HFF-Myc (cell line): ENCODE results near the gene CYP46A1.
A peak's percentile ranks its signal among the peaks of the same experiment; 100 is the strongest.

Experiments used
- DNase-seq: peaks from one replicate; pipeline ENCODE4 v3.0.0-alpha.2; 2011; ENCODE audit warnings: low read depth; ENCODE audit errors: extremely low read depth
- H3K4me3 ChIP-seq: replicated peaks from 2 replicates; pipeline ENCODE4 v1.5.1; 2011; ENCODE audit warnings: low read depth, mild to moderate bottlenecking, control low read depth, low read length
- TF ChIP-seq, protein P1 (sequence below): IDR thresholded peaks from 2 replicates; pipeline ENCODE4 v1.5.1; 2012; ENCODE audit warnings: mild to moderate bottlenecking, low read depth, low read length, control low read depth; ENCODE audit errors: missing control alignments

CYP46A1 gene

DNA sequence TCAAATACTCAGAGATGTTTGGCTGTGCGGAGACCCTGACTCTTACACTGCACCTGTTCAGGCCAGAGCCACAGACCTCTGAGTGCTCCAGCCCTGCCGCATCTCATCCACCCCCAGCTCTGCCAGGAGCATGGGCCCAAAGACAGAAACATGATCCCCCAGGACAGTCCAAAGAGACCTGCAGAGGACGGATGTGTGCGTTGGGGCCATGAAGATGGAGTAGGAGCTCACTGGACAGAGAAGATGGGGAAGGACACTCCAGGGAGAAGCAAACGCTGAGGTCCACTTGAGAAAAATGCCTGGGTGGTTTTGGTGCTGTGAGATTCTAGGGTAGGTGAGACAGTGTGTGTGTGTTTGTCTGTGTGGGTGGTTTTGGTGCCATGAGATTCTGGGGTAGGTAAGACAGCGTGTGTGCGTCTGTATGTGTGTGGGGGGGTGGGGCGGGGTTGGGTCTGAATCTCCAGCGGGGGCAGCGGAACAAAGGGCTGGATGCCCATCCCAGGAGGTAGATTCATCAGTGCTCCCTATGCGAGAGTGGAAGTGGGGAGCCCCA, 40.0 kb upstream of the CYP46A1 start:
- TF ChIP-seq, protein P1, sequence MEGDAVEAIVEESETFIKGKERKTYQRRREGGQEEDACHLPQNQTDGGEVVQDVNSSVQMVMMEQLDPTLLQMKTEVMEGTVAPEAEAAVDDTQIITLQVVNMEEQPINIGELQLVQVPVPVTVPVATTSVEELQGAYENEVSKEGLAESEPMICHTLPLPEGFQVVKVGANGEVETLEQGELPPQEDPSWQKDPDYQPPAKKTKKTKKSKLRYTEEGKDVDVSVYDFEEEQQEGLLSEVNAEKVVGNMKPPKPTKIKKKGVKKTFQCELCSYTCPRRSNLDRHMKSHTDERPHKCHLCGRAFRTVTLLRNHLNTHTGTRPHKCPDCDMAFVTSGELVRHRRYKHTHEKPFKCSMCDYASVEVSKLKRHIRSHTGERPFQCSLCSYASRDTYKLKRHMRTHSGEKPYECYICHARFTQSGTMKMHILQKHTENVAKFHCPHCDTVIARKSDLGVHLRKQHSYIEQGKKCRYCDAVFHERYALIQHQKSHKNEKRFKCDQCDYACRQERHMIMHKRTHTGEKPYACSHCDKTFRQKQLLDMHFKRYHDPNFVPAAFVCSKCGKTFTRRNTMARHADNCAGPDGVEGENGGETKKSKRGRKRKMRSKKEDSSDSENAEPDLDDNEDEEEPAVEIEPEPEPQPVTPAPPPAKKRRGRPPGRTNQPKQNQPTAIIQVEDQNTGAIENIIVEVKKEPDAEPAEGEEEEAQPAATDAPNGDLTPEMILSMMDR = no peak
- no peak overlapping the region for H3K4me3 ChIP-seq
- no peak for DNase-seq

DNA sequence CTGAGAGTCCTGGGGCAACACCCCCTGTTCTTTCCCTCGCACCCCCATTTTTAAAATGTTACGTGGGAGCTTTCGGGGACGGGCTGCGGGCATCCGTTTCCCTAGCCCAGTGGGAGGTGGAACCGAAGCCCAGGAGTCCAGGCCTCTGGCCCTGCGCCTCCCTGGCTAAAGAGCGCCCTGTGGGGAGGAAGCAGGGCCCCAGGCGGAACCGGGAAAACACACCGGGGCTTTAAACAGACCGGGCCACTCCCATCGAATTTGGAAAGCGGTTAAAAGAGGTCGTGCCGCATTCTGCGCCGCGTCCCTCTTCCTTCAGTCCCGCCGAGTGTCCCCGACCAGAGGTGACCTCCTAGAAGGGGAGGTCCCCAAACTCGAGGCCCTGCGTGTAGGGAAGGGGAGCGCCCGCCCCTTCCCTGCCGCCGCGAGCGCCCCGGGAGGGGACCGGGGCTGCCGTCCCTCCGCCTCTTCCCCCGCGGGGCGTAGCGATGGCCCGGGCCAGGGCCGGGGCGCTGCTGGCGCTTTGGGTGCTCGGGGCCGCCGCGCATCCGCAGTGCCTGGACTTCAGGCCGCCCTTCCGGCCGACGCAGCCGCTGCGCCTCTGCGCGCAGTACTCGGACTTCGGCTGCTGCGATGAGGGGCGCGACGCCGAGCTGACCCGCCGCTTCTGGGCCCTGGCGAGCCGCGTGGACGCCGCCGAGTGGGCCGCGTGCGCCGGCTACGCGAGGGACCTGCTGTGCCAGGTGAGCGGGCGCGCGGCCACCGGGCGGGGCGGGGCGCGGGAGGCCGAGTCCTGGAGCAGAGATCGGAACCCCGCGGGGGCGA, 39.2 kb upstream of the CYP46A1 start, which contains the start of gene HHIPL1:
Gene HHIPL1 (plus strand): TSS at position 407 of the 822 bp plus-strand sequence. CDS start 79 bp downstream, at position 486.
- TF ChIP-seq, protein P1 = no peak
- no peak for DNase-seq
- H3K4me3 ChIP-seq = peak within 1 kb of the TSS; percentile 19

DNA sequence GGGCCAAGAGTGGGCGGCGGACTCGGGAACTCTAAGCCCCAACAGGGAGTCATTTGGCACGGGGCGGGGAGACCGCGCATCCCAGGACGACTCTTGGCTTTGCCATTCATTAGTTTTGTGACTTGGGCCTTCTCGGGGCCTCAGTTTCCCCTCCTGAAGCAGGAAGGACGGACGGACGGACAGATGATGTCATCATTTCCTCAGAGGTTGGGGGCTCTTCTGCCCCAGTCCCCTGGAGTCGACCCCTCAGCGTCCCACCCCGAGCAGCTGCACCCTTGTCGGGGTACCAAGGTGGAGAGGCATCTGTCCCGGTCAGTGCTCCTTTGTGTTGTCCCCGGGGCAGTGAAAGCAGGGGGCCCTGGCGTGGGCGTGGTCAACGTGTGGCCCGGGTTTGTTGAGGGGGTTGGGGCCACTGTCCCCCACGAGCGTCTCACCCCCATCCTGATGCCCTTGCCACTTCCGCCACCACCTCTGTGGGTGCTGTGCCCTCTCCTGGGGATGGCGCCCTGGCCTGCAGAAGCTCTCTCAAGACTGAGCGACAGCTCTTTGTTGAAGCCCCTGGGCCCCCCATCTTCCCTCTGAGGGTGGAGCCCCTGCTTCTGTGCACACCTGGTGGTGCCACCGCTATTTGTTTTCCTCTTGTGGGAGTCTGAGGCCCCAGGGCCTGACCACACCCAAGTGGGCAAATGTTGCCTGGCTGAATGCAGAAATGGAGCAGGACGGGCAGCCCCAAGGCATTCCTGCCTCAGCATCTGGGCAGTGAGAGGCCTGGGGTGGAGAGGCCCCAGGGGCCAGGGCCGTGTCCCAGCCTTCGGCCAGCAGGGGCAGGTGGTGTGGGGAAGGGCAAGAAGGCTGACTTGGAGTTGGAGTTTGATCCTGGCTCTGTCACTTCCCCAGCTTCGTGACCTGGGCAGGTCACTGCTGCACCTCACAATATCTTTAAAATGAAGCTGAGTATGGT, 38.3 kb upstream of the CYP46A1 start:
- DNase-seq = no peak
- TF ChIP-seq, protein P1 = no peak
- H3K4me3 ChIP-seq = peak overlapping the region; percentile 19

DNA sequence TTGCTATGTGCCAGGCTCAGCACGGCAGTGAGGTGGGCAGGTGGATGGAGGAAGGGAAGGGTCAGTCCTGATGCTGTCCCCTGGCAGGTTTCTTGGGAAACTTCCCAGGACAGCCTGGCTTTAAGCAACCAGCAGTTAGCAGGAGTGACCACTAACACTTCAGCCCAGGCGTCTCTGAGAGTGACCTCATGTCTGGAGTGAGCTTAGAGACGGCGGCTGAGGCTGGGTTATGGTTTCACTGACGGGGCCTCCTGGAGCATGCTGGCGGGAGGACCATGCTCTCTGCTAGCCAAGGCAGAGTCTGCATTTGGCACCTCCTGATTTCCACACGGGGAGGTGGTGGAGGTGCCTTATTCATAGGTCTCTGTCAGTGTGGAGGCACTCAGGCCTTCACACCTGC, 36.7 kb upstream of the CYP46A1 start:
- DNase-seq = no peak
- TF ChIP-seq, protein P1 = no peak

DNA sequence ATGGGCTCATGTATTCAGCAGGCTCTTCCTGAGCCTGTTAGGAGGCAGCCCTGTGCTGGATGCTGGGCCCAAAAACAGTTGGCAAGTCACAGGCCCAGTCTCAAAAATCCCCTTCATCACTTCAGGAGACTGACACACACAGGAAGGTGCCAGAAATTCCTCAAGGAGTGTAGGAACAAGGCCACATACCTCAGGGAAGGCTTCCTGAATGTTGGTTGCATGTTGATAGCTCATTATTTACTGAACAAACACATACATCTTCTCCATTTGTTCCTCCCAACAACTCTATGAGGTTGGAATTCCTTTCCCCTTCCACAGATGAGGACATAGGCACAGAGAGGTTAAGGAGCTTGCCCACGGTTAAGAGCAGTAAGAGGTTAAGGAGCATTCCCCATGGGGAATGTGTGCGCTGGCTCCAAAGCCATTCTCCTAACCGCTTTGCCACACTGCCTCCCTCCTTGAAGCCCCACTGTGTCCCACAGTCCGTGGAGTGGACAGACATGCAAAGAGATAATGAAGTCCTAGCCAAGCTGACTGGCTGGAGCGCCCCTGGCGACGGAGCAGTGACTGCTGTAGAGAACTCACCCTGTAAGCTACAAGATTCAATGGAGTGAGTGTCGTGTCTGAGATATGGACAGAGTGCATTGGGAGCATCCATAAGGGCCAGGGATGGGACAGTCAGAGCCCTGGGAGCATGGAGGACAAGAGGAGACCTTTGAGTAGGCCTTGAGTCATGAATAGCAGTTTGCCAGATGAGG, 35.9 kb upstream of the CYP46A1 start:
- TF ChIP-seq, protein P1 = no peak
- no peak for DNase-seq
- H3K4me3 ChIP-seq = no peak overlapping the region

More for the DNA sequence above, 36.7 kb upstream of the CYP46A1 start:
- H3K4me3 ChIP-seq = no peak overlapping the region

DNA sequence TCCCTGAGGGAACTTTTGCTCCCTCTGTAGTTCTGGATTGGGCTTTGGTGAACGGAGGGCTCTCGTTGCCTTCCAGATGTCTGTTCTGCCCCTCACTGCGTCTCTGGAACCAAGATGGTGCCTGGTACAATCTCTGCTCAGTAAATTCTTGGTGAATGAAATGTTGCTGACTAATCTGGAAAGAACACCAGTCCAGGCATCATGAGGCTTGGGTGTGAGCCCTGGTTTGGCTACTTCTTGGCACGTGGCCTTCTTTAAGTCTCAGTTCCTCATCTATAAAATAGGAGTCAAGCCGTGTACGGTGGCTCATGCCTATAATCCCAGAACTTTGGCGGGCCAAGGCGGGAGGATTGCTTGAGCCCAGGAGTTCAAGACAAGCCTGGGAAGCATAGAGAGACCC, 34.9 kb upstream of the CYP46A1 start:
- no peak for DNase-seq
- H3K4me3 ChIP-seq = no peak overlapping the region
- TF ChIP-seq, protein P1 = no peak
